Stimulated activated CD8-positive, alpha-beta memory T cell treated with anti-CD3 and anti-CD28 coated beads, Interleukin-4, amount 100 ng/mL, for 1 hour (primary cell): ENCODE data around the gene ADGRG3.
A peak's percentile ranks its signal among the peaks of the same experiment; 100 is the strongest.

ENCODE experiments used
- DNase-seq, 2 donors: peaks; one replicate each; pipeline ENCODE4 v3.0.0-alpha.2; 2020; ENCODE audit warnings: low read depth in 2 of 2, low spot score in 1 of 2

The ADGRG3 gene

GRCh38 chr16:57645691-57646387, 22.3 kb upstream of the ADGRG3 start:
- no peak for DNase-seq

GRCh38 chr16:57646388-57647039, 21.6 kb upstream of the ADGRG3 start:
- DNase-seq: no peak

- DNase-seq: no peak
Observed at GRCh38 chr16:57647136-57647875, 20.8 kb upstream of the ADGRG3 start.

GRCh38 chr16:57648125-57648524, 20.0 kb upstream of the ADGRG3 start:
- no peak for DNase-seq

- peak; percentile 78 to 82 for DNase-seq
Observed at GRCh38 chr16:57648581-57649442, 19.3 kb upstream of the ADGRG3 start.

GRCh38 chr16:57649443-57649751, 18.7 kb upstream of the ADGRG3 start:
- DNase-seq: no peak

GRCh38 chr16:57649846-57650245, 18.3 kb upstream of the ADGRG3 start:
- no peak for DNase-seq

- no peak for DNase-seq
Observed at GRCh38 chr16:57651344-57652333, 16.5 kb upstream of the ADGRG3 start.

GRCh38 chr16:57652695-57653471, 15.2 kb upstream of the ADGRG3 start:
- no peak for DNase-seq

- DNase-seq: no peak
Observed at GRCh38 chr16:57653936-57654335, 14.2 kb upstream of the ADGRG3 start.

- DNase-seq: no peak
Observed at GRCh38 chr16:57656342-57656955, 11.7 kb upstream of the ADGRG3 start.

GRCh38 chr16:57657228-57657627, 10.9 kb upstream of the ADGRG3 start:
- DNase-seq: no peak

GRCh38 chr16:57658130-57658877, 9.8 kb upstream of the ADGRG3 start:
- no peak for DNase-seq

GRCh38 chr16:57658878-57659674, 9.0 kb upstream of the ADGRG3 start:
- DNase-seq: no peak

- DNase-seq: no peak
Observed at GRCh38 chr16:57660715-57661463, 7.2 kb upstream of the ADGRG3 start.

- DNase-seq: no peak
Observed at GRCh38 chr16:57661510-57661909, 6.6 kb upstream of the ADGRG3 start.
